A549 (cell line): ENCODE results near the gene TOR2A.

Source experiments
- CHD2 ChIP-seq: fragments of 150-350 bp; IDR thresholded peaks from 2 replicates; pipeline ENCODE4 v1.6.1; 2014; ENCODE audit warnings: low read length; ENCODE audit not compliant: partially characterized antibody
- CHD4 ChIP-seq: fragments of 200-600 bp; sonication (generic); IDR thresholded peaks from 2 replicates; pipeline ENCODE4 v1.6.1; 2016; ENCODE audit warnings: antibody characterized with exemption, mild to moderate bottlenecking, borderline replicate concordance
- CTCF ChIP-seq: fragments of >200 bp; sonication (Bioruptor Twin); formaldehyde crosslinking; IDR thresholded peaks from 3 replicates; pipeline ENCODE4 v1.5.1; 2016
- EP300 ChIP-seq, 2 experiments: fragments of >200 bp; sonication (Bioruptor Twin); formaldehyde crosslinking; IDR thresholded peaks; 2 replicates in 1 of 2; 3 replicates in 1 of 2; pipeline ENCODE4 v1.6.1; 2016 to 2017
- HMGXB4 ChIP-seq: fragments of 250-450 bp; sonication (Bioruptor Pico); IDR thresholded peaks from 2 replicates; pipeline ENCODE4 v1.5.0; 2021; ENCODE audit warnings: mild to moderate bottlenecking, moderate library complexity, borderline replicate concordance
- HOXA7 ChIP-seq: fragments of 250-450 bp; sonication (Bioruptor Pico); IDR thresholded peaks from 2 replicates; pipeline ENCODE4 v1.5.0; 2020; ENCODE audit warnings: mild to moderate bottlenecking, moderate library complexity
- JUNB ChIP-seq: fragments of >200 bp; sonication (Bioruptor Twin); formaldehyde crosslinking; IDR thresholded peaks from 2 replicates; pipeline ENCODE4 v1.6.1; 2016
- MAZ ChIP-seq: fragments of 150-350 bp; IDR thresholded peaks from 2 replicates; pipeline ENCODE4 v1.6.1; 2014; ENCODE audit warnings: antibody characterized with exemption, low read depth, low read length, borderline replicate concordance
- POLR2A ChIP-seq: IDR thresholded peaks from 2 replicates; pipeline ENCODE4 v1.6.1; 2012; ENCODE audit warnings: mild to moderate bottlenecking, low read length
- RFX5 ChIP-seq: fragments of 450-650 bp; IDR thresholded peaks from 2 replicates; pipeline ENCODE4 v1.7.1; 2014; ENCODE audit warnings: antibody characterized with exemption, mild to moderate bottlenecking, moderate library complexity
- TFCP2L1 ChIP-seq: fragments of 250-450 bp; sonication (Bioruptor Pico); IDR thresholded peaks from 2 replicates; pipeline ENCODE4 v1.5.0; 2021; ENCODE audit warnings: mild to moderate bottlenecking
- USF2 ChIP-seq: fragments of 450-650 bp; IDR thresholded peaks from 2 replicates; pipeline ENCODE4 v1.6.1; 2014; ENCODE audit warnings: antibody characterized with exemption
- ZC3H11A ChIP-seq: fragments of 450-650 bp; IDR thresholded peaks from 2 replicates; pipeline ENCODE4 v1.6.1; 2014; ENCODE audit warnings: antibody characterized with exemption, mild to moderate bottlenecking

- no peak for TF ChIP-seq USF2
- TF ChIP-seq CTCF: no peak
- TF ChIP-seq JUNB: no peak
- no peak for TF ChIP-seq MAZ
- no peak for TF ChIP-seq POLR2A
- TF ChIP-seq HMGXB4 (CRISPR knock-in tag): no peak
- no peak for TF ChIP-seq EP300 (IDR thresholded peaks at IDR 0.05)
- no peak for TF ChIP-seq RFX5
- no peak for TF ChIP-seq CHD2
- TF ChIP-seq ZC3H11A: no peak
- TF ChIP-seq TFCP2L1 (CRISPR knock-in tag): no peak
- TF ChIP-seq CHD4: no peak
- no peak for TF ChIP-seq HOXA7 (CRISPR knock-in tag)
These were observed 4.8 kb downstream of the TOR2A start for GRCh38 chr9:127730262-127730661.
